ENCODE measurements around the gene BICC1.
"Not testable (repeated sequence)": the region's sequence is repeated elsewhere in the genome, so short reads cannot be mapped to it uniquely, and the experiment has no call there.

Gene BICC1

DNA sequence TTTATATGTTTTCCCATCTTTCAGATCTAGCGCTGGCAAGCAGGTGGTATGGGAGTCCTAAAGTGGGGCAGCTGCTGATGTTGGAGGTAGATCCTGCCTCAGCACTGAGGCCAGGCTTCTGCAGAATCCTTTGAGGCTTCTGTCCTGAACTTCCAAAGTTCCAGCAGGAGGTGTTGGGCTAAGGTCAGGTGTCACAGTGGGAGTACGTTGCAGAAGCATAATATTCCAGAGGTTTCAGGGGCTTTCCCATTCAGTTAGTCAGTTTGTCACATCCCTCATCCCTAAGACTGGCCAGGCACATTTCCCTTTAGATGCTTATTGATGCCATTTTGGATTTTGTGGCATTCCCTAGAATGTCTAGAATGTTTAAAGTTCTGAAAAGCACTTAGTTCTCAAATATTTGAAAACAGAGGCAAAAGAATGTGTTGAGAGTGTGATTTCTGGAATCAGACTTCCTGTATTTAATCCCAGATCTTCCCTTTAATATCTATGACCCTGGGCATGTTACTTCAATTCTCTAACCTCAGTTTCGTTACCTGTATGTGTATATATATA is 344.7 kb downstream of the BICC1 start:
- H3K4me3 ChIP-seq (ENCODE audit: low read depth, low read length), result no peak overlapping the region
- DNase-seq (ENCODE audit: low read depth), result peak; percentile 9
- TF ChIP-seq, protein P1, sequence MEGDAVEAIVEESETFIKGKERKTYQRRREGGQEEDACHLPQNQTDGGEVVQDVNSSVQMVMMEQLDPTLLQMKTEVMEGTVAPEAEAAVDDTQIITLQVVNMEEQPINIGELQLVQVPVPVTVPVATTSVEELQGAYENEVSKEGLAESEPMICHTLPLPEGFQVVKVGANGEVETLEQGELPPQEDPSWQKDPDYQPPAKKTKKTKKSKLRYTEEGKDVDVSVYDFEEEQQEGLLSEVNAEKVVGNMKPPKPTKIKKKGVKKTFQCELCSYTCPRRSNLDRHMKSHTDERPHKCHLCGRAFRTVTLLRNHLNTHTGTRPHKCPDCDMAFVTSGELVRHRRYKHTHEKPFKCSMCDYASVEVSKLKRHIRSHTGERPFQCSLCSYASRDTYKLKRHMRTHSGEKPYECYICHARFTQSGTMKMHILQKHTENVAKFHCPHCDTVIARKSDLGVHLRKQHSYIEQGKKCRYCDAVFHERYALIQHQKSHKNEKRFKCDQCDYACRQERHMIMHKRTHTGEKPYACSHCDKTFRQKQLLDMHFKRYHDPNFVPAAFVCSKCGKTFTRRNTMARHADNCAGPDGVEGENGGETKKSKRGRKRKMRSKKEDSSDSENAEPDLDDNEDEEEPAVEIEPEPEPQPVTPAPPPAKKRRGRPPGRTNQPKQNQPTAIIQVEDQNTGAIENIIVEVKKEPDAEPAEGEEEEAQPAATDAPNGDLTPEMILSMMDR (conservative IDR thresholded peaks at IDR 0.05; ENCODE audit: low read depth, low read length), result no peak

DNA sequence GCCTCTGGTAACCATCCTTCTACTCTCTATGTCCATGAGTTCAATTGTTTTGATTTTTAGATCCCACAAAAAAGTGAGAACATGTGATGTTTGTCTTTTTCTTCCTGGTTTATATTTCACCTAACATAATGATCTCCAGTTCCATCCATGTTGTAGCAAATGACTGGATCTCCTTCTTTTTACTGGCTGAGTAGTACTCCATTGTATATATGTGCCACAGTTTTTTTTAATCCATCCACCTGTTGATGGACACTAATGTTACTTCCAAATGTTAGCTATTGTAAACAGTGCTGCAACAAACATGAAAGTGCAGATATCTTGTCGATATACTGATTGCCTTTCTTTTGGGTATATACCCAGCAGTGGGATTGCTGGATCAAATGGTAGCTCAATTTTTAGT is 345.5 kb downstream of the BICC1 start:
- not testable (repeated sequence) for H3K4me3 ChIP-seq (ENCODE audit: low read depth, low read length); DNase-seq (ENCODE audit: low read depth)

DNA sequence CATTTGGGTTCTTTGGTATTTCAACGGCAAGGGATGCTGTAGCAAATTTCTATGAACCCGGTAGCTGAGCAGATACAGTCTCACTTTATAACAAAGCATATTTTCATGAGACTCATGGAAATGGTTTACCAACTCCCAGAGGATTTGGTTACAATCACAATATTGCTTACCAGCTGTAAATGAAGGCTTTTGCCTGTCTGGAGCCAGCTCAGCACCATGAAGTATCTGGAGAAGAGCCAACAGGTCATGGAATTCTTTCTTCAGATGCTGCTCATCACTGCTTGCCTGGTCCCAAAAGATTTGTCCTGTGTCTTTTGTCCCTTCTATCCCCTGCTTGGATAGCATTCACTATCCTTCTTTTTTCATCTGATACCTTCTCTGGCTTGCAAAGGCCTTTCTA is 346.9 kb downstream of the BICC1 start:
- TF ChIP-seq, protein P1 (conservative IDR thresholded peaks at IDR 0.05; ENCODE audit: low read depth, low read length), result no peak
- peak; percentile 13 for DNase-seq (ENCODE audit: low read depth)
- H3K4me3 ChIP-seq (ENCODE audit: low read depth, low read length), result no peak overlapping the region

DNA sequence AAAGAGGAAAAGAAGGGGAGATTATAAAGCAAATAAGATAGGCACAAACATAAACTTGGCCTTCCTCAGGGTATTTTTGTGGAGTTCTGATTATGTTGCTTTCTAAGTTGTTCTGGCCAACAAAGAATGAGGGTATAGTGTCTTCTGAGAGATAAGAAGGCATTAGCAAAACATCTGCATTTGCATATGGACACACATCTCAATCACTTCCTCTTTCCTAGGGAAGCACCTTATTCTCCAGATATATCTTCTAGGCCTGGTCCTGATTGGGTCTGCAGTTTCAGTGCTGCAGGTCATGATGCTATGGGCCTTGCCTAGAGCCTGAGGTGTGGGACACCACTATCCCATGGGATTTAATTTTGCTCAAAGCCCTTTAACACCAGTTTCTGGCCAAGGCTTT is 355.0 kb downstream of the BICC1 start:
- H3K4me3 ChIP-seq (ENCODE audit: low read depth, low read length), result no peak overlapping the region
- TF ChIP-seq, protein P1 (conservative IDR thresholded peaks at IDR 0.05; ENCODE audit: low read depth, low read length), result no peak
- no peak for DNase-seq (ENCODE audit: low read depth)

DNA sequence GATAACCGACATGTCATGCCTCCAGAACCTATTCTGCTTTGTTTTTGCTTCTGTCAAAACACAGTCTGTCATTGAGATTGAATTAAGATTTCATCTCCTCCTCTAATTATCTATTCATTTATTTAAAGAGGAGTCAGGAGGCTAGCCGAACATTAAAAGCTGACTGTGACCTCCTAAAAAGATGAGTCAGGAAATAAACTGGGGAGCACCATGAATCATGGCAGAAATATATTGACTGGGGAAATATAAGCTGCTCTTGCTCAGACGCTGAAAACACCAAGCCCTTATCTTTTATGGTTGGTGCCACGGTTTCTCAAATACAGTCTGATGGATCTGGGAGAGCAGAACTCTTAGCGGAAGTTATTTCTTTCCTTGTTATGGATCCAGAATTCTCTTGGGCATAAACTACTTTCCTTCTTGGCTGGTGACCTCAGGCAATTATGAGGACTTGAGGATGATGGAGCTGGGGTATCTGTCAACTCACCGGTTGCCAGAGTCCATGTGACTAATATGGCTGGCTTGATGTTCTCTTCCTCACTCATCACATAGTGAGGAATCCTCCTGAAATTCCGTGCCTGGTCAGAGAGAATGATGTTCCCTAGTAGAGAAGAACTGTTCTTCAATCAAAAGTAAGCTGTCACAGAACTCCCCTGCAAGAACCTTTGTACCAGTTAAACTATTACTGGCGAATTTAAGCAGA is 356.2 kb downstream of the BICC1 start:
- TF ChIP-seq, protein P1 (conservative IDR thresholded peaks at IDR 0.05; ENCODE audit: low read depth, low read length), result no peak
- H3K4me3 ChIP-seq (ENCODE audit: low read depth, low read length), result no peak overlapping the region
- DNase-seq (ENCODE audit: low read depth), result peak; percentile 34

DNA sequence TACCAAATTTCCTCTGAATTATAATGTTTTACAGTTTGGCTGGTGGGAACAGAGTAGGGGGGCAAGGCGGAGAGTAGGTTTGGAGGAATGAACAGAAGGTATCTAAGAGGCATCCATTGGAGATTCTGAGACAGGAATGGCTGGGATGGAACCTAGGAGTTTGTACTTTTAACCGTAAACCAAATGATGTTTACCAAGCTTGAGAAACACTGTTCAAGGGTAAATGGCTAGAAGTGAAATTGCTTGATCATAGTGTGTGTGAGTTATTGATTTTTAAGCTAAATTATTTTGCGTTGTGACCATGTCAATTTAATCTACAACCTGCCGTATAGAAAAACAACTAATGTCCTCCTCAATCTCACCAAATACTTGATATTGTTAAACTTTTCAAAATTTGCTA is 357.4 kb downstream of the BICC1 start:
- DNase-seq (ENCODE audit: low read depth), result no peak
- H3K4me3 ChIP-seq (ENCODE audit: low read depth, low read length), result no peak overlapping the region
- TF ChIP-seq, protein P1 (conservative IDR thresholded peaks at IDR 0.05; ENCODE audit: low read depth, low read length), result no peak

DNA sequence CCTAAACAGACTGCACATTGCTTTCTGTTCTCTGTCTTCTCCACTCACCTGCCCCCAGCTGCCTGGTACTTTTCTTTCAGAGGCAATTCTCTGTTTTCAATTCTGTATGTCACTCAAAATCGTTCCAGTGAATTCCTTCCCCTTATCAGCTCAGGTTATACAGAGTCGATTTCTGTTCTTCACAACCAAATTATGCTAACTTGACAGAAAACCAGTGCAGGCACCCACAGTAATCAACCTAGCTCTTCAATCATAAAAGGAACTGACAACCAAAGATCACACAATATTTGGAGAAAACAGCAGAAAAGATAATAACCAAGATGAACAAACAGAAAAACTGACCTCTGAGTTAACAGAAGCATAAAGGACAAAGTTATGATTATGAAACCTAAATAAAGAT is 360.5 kb downstream of the BICC1 start:
- TF ChIP-seq, protein P1 (conservative IDR thresholded peaks at IDR 0.05; ENCODE audit: low read depth, low read length), result no peak
- no peak for DNase-seq (ENCODE audit: low read depth)
- no peak overlapping the region for H3K4me3 ChIP-seq (ENCODE audit: low read depth, low read length)
